Stimulated activated CD8-positive, alpha-beta memory T cell treated with anti-CD3 and anti-CD28 coated beads, Interleukin-15, amount 100 ng/mL, for 1 hour (primary cell): ENCODE data around the gene BBS12.

Source experiments
- DNase-seq: peaks from one replicate; pipeline ENCODE4 v3.0.0-alpha.2; 2020; ENCODE audit warnings: low read depth

The BBS12 gene

GRCh38 chr4:122732329-122733026 is at the start of gene BBS12:
TSS of gene BBS12 (plus strand) at chr4:122732704. CDS start at chr4:122741893, 9,189 bp downstream.
- peak; percentile 99 for DNase-seq

DNA sequence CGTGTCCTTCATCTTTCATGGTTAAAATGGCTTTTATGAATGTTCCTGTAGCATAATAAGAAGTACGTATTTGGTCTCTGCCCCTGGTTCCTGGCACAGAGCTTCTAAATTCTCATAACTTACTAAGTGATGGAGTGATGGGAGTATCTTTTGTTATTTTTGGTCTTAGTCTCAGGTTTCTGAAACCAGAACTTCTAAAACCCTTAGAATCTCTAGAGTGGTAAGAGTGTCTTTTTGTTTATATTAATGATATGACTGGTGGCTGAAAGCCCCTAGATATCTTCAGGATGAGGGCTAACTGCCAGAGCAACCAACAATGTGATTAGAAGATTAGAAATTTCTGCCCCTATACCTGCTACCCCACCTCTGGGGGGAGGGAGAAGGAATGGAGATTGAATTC is 45.8 kb upstream of the BBS12 start:
- DNase-seq = no peak

- DNase-seq = no peak
Observed at GRCh38 chr4:122687531-122688061, 44.9 kb upstream of the BBS12 start.

DNA sequence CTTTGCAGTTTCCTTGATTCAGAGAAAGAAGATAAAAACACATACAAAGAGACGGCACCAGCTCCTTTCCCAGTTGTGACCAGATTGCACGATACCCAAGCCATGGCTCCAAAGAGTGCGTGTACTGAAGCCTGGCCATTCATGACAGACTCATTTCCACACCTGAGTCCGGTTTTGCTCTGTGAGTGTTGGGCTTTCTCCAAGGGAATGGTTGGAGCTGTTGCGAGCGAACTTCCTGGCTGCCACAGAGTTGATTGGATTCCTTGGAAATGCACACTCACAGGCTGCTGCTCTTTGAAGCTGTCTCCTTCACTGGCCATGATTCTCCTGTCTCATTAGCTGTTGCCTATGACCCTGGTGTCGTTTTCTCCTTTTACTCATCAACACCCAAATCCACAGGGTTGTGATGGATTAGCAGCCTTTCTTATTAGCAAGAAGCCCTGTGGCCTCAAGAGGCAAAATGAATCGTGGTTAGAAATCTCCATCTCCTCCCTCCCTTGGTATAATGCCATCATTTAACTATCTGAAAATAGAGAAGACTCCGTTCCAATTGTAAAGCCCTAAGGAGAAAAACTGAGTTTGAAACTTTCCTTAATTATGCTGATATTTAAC is 43.9 kb upstream of the BBS12 start:
- no peak for DNase-seq

- no peak for DNase-seq
Observed at GRCh38 chr4:122689972-122690371, 42.5 kb upstream of the BBS12 start.

- DNase-seq = no peak
Observed at GRCh38 chr4:122691988-122692387, 40.5 kb upstream of the BBS12 start.

GRCh38 chr4:122692641-122693520 is 39.6 kb upstream of the BBS12 start:
- DNase-seq = no peak

- DNase-seq = no peak
Observed at GRCh38 chr4:122695226-122695625, 37.3 kb upstream of the BBS12 start.

DNA sequence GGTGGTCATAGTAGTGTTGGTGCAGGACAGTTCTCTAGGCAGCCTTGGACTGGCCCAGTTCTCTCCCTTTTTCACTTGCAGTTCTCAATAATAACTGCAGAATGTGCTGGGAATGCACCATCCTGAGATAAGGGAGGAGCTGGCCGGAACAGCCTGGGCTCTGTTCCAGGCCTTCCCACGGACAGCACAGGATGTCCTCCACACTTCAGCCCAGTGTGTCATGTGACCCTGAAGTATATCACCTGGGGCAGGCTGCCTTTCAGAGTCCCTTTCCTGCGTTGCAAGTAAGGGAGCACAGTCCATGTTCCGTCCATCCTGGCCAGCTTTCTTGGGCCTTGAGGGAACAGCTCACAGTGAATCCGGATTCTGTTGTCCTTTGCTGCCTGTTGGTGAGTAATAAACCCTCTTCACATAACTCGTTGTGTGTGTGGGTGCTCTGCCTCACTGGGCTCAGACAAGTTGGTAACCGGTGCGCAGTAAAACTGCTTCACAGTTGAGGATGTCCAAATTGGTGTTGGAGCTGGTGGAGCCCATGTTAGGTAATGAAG is 32.3 kb upstream of the BBS12 start:
- DNase-seq = no peak

GRCh38 chr4:122701061-122701460 is 31.4 kb upstream of the BBS12 start:
- DNase-seq = no peak

DNA sequence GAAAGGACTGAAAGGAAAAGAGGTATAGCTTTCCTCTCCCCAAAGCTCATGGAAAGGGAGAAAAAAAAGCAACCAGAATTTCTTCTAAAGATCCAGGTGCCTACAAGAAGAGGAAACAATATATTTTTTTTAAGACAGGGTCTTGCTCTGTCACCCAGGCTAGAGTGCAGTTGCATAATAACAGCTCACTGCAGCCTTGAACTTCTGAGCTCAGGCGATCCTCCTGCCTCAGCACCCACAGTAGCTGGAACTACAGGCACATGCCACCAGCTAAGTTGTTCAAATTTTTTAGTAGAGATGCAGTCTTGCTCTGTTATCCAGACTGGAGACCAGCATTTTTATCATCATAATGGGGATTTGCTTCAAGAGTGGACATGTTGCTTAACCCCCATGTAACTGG is 30.5 kb upstream of the BBS12 start:
- DNase-seq = no peak

DNA sequence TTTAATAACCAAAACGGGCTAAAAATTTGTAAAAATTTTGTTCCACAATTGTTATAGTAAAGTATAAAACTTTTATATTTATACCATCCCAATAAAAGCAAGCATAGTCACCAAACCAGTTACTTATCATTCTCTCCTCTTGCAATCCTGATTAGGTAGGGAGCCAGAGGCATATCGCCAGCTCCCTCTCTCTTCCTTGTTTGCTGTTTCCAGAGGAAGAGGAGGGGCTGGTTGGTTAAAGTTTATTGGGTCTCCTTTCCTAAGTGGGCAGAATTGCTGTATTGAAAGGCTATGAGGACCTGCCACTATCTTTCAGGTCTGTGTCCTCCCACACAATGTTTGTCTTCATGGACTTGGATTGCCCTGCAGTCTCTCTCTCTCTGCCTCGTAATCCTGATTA is 29.6 kb upstream of the BBS12 start:
- DNase-seq = no peak

- no peak for DNase-seq
Observed at GRCh38 chr4:122703868-122704267, 28.6 kb upstream of the BBS12 start.

DNA sequence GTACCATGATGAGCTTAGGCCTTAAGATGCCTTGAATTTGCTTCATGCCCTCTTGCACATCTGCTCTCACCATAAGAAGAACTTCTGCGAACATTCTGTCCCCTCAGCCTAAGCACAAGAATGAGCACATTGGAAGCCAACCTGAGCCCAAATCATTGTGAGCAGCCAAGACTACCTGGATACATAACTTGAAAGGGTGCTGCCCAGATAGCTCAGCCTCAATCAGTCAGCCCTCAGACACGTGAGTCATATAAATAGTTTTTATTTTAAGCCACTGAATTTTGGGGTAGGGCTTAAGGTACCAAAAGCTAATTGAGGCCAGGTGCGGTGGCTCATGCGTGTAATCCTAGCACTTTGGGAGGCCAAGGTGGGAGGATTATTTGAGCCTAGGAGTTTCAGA is 27.5 kb upstream of the BBS12 start:
- DNase-seq = no peak

DNA sequence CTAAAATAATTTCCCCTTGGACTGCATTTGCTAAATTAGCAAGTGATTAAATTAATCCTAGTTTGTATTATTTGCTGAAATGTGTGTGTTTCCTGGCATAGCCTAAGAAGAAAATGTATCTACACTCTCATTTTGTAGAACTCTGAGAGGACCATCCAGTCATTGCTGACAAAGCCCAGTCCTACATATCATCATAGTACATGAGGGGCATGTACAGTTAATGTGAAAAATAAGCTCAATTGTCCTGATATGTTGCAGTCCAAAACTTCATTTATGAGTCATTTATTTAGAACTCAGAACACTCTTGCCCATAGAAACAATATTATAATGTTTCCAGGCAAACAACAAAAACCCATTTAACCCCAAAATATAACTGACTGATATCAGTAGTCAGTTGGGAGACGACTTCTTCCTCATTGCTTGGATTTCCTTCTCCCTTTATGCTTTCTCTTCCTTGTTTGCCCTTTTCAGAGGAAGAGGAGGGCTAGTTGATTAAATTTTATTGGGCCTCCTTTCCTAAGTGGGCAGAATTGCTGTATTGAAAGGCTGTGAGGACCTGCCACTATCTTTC is 26.9 kb upstream of the BBS12 start:
- no peak for DNase-seq

GRCh38 chr4:122706511-122706910 is 26.0 kb upstream of the BBS12 start:
- DNase-seq = no peak

- no peak for DNase-seq
Observed at GRCh38 chr4:122707497-122707896, 25.0 kb upstream of the BBS12 start.

GRCh38 chr4:122709236-122709635 is 23.3 kb upstream of the BBS12 start:
- DNase-seq = no peak

GRCh38 chr4:122710434-122711308 is 21.8 kb upstream of the BBS12 start:
- DNase-seq = no peak

- no peak for DNase-seq
Observed at GRCh38 chr4:122711919-122712318, 20.6 kb upstream of the BBS12 start.

- no peak for DNase-seq
Observed at GRCh38 chr4:122712782-122713181, 19.7 kb upstream of the BBS12 start.
